HepG2 (cell line): ENCODE data around the gene AGAP4. TPM values are rescaled to one million over a fixed set of nuclear protein-coding genes. Genes with fewer than 3 reads are reported as not detected.
"Not testable (repeated sequence)": the region's sequence is repeated elsewhere in the genome, so short reads cannot be mapped to it uniquely, and the experiment has no call there.

Experiments used
- ATAC-seq: fragments of 200-7000 bp; cut with Tn5 transposase; 3 replicates; pipeline ENCODE4 v1.9.1; 2020; ENCODE audit warnings: mild to moderate bottlenecking, moderate library complexity
- BruUV-seq: library from RNA; stranded (reverse); fragments of 400-500 nt; replicated peaks from 2 replicates; lab custom pipeline; 2021; lab: Mats Ljungman, UMichigan
- CTCF ChIA-PET: fragments of 300-600 bp; formaldehyde crosslinking; extraction: SDS; loops from one replicate; lab custom pipeline; 2021; ENCODE audit warnings: low total read pairs, inconsistent platforms, low intra/inter-chr PET ratio; lab: Yijun Ruan, JAX
- POLR2A ChIA-PET: fragments of 350-600 bp; sonication (Branson Sonifier 250); formaldehyde crosslinking; loops from one replicate; lab custom pipeline; 2020; ENCODE audit warnings: antibody characterized with exemption, inconsistent platforms; lab: Yijun Ruan, JAX
- DNase-seq: peaks from one replicate; pipeline ENCODE4 v3.0.0-alpha.2; 2015; ENCODE audit warnings: low spot score
- FAIRE-seq: peaks from 3 replicates; lab custom pipeline; 2011; peaks lifted over from hg19 to GRCh38; lab: Jason Lieb, UNC
- H2AFZ ChIP-seq: one replicate; pipeline ENCODE4 v1.6.1; 2011; ENCODE audit warnings: low read length, inconsistent platforms
- H3K27ac ChIP-seq: fragments of 300-600 bp; 3 replicates; pipeline ENCODE4 v1.8.0; 2011; ENCODE audit warnings: mixed run types, mild to moderate bottlenecking, mixed read lengths, low read length, inconsistent platforms; ENCODE audit not compliant: insufficient read depth; ENCODE audit errors: extremely low read length
- H3K27me3 ChIP-seq, 2 experiments: fragments of 200-600 bp in 1 of 2; 2 replicates in 1 of 2; 3 replicates in 1 of 2; pipeline versions ENCODE4 v1.6.0 to v1.8.0; 2011; ENCODE audit warnings: low read length in 2 of 2, mild to moderate bottlenecking in 2 of 2, moderate library complexity in 2 of 2, inconsistent platforms in 1 of 2; ENCODE audit not compliant: insufficient read depth in 2 of 2, control insufficient read depth in 1 of 2
- H3K36me3 ChIP-seq, 2 experiments: fragments of 200-600 bp in 1 of 2; replicated peaks in 1 of 2; 2 replicates in 1 of 2; 3 replicates in 1 of 2; pipeline versions ENCODE4 v1.5.1 to v1.8.0; 2011; ENCODE audit warnings: low read length in 2 of 2, inconsistent platforms in 1 of 2; ENCODE audit not compliant: insufficient read depth in 2 of 2, control insufficient read depth in 1 of 2
- H3K4me1 ChIP-seq: 2 replicates; pipeline ENCODE4 v1.5.1; 2012; ENCODE audit warnings: low read length, inconsistent platforms; ENCODE audit not compliant: insufficient read depth
- H3K4me2 ChIP-seq: 2 replicates; pipeline ENCODE4 v1.6.0; 2011; ENCODE audit warnings: low read depth, low read length, inconsistent platforms
- H3K4me3 ChIP-seq, 3 experiments: fragments of 200-600 bp in 1 of 3; sonication (generic), shearing (Covaris generic) in 1 of 3; replicated peaks in 1 of 3; 2 replicates each; pipeline ENCODE4 v1.5.1; 2011 to 2016; ENCODE audit warnings: low read length in 3 of 3, inconsistent platforms in 2 of 3, low read depth in 2 of 3, mild to moderate bottlenecking in 2 of 3, control low read depth in 1 of 3, mixed read lengths in 1 of 3; ENCODE audit not compliant: insufficient read depth in 1 of 3
- H3K79me2 ChIP-seq: one replicate; pipeline ENCODE4 v1.6.1; 2011; ENCODE audit warnings: low read length, inconsistent platforms; ENCODE audit not compliant: insufficient read depth
- H3K9ac ChIP-seq: 2 replicates; pipeline ENCODE4 v1.6.0; 2011; ENCODE audit warnings: mild to moderate bottlenecking, low read depth, low read length, inconsistent platforms; ENCODE audit not compliant: insufficient read depth
- H3K9me3 ChIP-seq: 2 replicates; pipeline ENCODE4 v1.5.1; 2012; ENCODE audit warnings: mild to moderate bottlenecking, low read length
- H4K20me1 ChIP-seq: 2 replicates; pipeline ENCODE4 v1.6.0; 2011; ENCODE audit warnings: inconsistent platforms, mild to moderate bottlenecking, low read length, moderate library complexity; ENCODE audit not compliant: insufficient read depth
- CBFB ChIP-seq: sonication (generic); formaldehyde crosslinking; IDR thresholded peaks from 2 replicates; pipeline ENCODE4 v1.4.0; 2020; ENCODE audit warnings: missing genetic modification reagents
- GABPA ChIP-seq, 2 experiments: IDR thresholded peaks; 2 replicates each; pipeline ENCODE4 v1.6.1; 2011 to 2016; ENCODE audit warnings: low read depth in 2 of 2, low read length in 1 of 2, missing biosample characterization in 1 of 2, missing genetic modification characterization in 1 of 2
- GABPB1 ChIP-seq: IDR thresholded peaks from 2 replicates; pipeline ENCODE4 v1.6.1; 2016; ENCODE audit warnings: mild to moderate bottlenecking, missing genetic modification reagents, moderate library complexity, missing compliant biosample characterization
- GTF3A ChIP-seq: sonication (generic); formaldehyde crosslinking; conservative IDR thresholded peaks from 2 replicates; pipeline ENCODE4 v1.4.0; 2020; ENCODE audit warnings: mild to moderate bottlenecking, missing genetic modification reagents
- HOXD1 ChIP-seq: sonication (generic); formaldehyde crosslinking; IDR thresholded peaks from 2 replicates; pipeline ENCODE4 v1.5.0; 2020; ENCODE audit warnings: missing genetic modification reagents
- SNAPC2 ChIP-seq: sonication (generic); formaldehyde crosslinking; IDR thresholded peaks from 2 replicates; pipeline ENCODE4 v1.8.1; 2022; ENCODE audit warnings: mild to moderate bottlenecking, missing genetic modification reagents
- SYNCRIP ChIP-seq: fragments of 200-400 bp; formaldehyde crosslinking; IDR thresholded peaks from 2 replicates; pipeline ENCODE4 v1.6.1; 2018; ENCODE audit warnings: mild to moderate bottlenecking, low read depth, low read length; ENCODE audit not compliant: insufficient read depth
- ZNF24 ChIP-seq: fragments of 450-650 bp; IDR thresholded peaks from 2 replicates; pipeline ENCODE4 v1.6.1; 2017; ENCODE audit warnings: antibody characterized with exemption, mild to moderate bottlenecking
- ZNF281 ChIP-seq: sonication (generic); formaldehyde crosslinking; IDR thresholded peaks from 2 replicates; pipeline ENCODE4 v1.4.0; 2020; ENCODE audit warnings: missing genetic modification reagents, borderline replicate concordance
- ZNF282 ChIP-seq: fragments of 450-650 bp; IDR thresholded peaks from 2 replicates; pipeline ENCODE4 v1.6.1; 2018; ENCODE audit not compliant: partially characterized antibody
- ZNF3 ChIP-seq: IDR thresholded peaks from 2 replicates; pipeline ENCODE4 v1.7.0; 2017; ENCODE audit warnings: inconsistent platforms
- ZSCAN22 ChIP-seq: sonication (generic); formaldehyde crosslinking; IDR thresholded peaks from 2 replicates; pipeline ENCODE4 v1.4.0; 2020; ENCODE audit warnings: mild to moderate bottlenecking, missing genetic modification reagents
- WGBS: methylation state at CpG from one replicate; pipeline ENCODE4 v1.1.6; 2017; ENCODE audit warnings: low lambda C conversion rate; 5-methylcytosine and 5-hydroxymethylcytosine counted together
- in situ Hi-C: cut with HindIII; loops from 2 replicates; pipeline ENCODE4 v1.10.0; 2017; ENCODE audit warnings: low pct_unique_long_range_greater_than_20kb; ENCODE audit not compliant: extremely low pct_ligation_motif_present
- intact Hi-C: fragments of 100-400 bp; cut with micrococcal nuclease; formaldehyde crosslinking; loops from one replicate; pipeline ENCODE4 v1.10.0; 2022; ENCODE audit not compliant: unreplicated experiment
- polyA plus RNA-seq, 8 experiments: library from polyadenylated mRNA; depleted of rRNA in 3 of 8; stranded (reverse) in 7 of 8; unstranded in 1 of 8; fragments of >200 nt; fragmentation: Illumina TruSeq in 4 of 8; extraction: Trizol in 4 of 8; gene quantifications; 2 replicates each; pipeline versions ENCODE4 v1.2.1 to v1.2.3, GENCODE V29; 2011 to 2016; ENCODE audit warnings: low read depth in 4 of 8, missing spikeins in 1 of 8, mixed read lengths in 1 of 8; ENCODE audit not compliant: insufficient read depth in 1 of 8
- total RNA-seq, 5 experiments: library from RNA; depleted of rRNA; stranded (reverse); fragments of >200 nt; fragmentation: Illumina TruSeq; extraction: Trizol; gene quantifications; 2 replicates each; pipeline ENCODE4 v1.2.3, GENCODE V29; 2016; ENCODE audit warnings: low read depth in 1 of 5

Gene AGAP4
- total and polyA plus RNA-seq, 2 of the 13 experiments (the other 11 are each of a cell fraction or from before 2014, with no cell fraction given), result 11.0 to 38.3 TPM

DNA sequence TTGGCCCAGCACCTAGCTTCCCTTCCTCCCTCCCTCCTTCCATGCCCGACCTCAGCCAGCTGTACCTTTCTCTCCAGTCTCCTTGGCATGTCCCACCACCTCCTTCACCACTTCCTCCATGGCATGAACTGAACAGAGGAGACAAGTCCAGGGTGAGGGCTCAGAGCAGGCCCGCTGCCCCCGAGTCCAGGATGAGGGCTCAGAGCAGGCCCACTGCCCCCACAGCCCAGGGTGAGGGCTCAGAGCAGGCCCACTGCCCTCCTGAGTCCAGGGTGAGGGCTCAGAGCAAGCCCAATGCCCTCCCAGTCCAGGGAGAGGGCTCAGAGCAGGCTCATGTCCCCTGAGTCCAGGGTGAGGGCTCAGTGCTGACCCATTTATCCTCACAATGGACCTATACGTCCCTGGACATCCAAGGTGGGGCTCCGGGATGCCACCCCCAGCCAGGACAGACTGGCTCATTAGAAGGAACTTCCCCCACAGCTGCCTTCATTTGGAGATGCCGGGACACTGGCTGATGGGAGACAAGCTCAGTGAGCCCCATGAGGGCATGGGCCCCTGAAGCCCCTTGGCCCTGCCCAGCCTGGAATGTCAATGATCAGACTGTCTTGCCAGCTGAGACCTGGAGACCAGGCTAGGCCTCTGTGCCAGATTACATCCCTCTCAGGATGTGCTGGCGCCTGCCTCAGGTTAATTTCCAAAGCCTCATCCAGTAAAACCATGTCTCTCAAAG is 30.0 kb downstream of the AGAP4 start:
- ATAC-seq (peak; percentile 57), DNase-seq (no peak), FAIRE-seq (no peak)
- no TSS peak for BruUV-seq
- in situ Hi-C loops (no loop called here), intact Hi-C loops (no loop called here)
- Histone ChIP-seq H3K79me2 (no peaks in the 10 kb centered on the region), H2AFZ (no peak overlapping the region), H3K4me3 (no peak overlapping the region), H3K4me2 (no peak overlapping the region), H3K9me3 (no peaks in the 10 kb centered on the region), H3K27me3 (no peaks in the 10 kb centered on the region; a peak in 1 of 5 replicates), H4K20me1 (no peaks in the 10 kb centered on the region), H3K36me3 (no peaks in the 10 kb centered on the region), H3K27ac (no peak overlapping the region), H3K4me1 (no peaks in the 10 kb centered on the region), H3K9ac (no peak overlapping the region)
- ChIA-PET CTCF (no interaction called here), POLR2A (no interaction called here)
- no peak for TF ChIP-seq ZNF3 (CRISPR knock-in tag)
- TF ChIP-seq ZNF282, result no peak
- no peak for TF ChIP-seq CBFB (CRISPR knock-in tag)
- no peak for TF ChIP-seq SYNCRIP
- no peak for TF ChIP-seq ZSCAN22 (CRISPR knock-in tag)
- no peak for TF ChIP-seq HOXD1 (CRISPR knock-in tag)
- TF ChIP-seq ZNF24, result no peak
- no peak for TF ChIP-seq GABPA (IDR thresholded peaks at IDR 0.05; ENCODE audit: low read depth, low read length)
- no peak for TF ChIP-seq GABPA (CRISPR knock-in tag; IDR thresholded peaks at IDR 0.05; ENCODE audit: low read depth)
- no peak for TF ChIP-seq GTF3A
- TF ChIP-seq GABPB1, result no peak
- TF ChIP-seq SNAPC2 (CRISPR knock-in tag), result no peak
- no peak for TF ChIP-seq ZNF281
- WGBS, result 18% methylated on average over 5 of the region's 7 CpGs

- DNase-seq, H3K36me3 ChIP-seq, H3K79me2 ChIP-seq, H3K4me1 ChIP-seq, H3K9ac ChIP-seq, in situ Hi-C loops, H3K9me3 ChIP-seq, H2AFZ ChIP-seq, POLR2A ChIA-PET, intact Hi-C loops, H4K20me1 ChIP-seq, ATAC-seq, H3K27ac ChIP-seq, BruUV-seq, H3K4me2 ChIP-seq, FAIRE-seq, CTCF ChIA-PET, H3K4me3 ChIP-seq, H3K27me3 ChIP-seq: not testable (repeated sequence)
- 60% methylated on average over 4 of the region's 4 CpGs for WGBS
Measured at GRCh38 chr10:45814146-45814545, 33.2 kb downstream of the AGAP4 start.
